HFFc6 (cell line): Measurements from ENCODE around the gene FAHD1. TPM values are rescaled to one million over a fixed set of nuclear protein-coding genes. Genes with fewer than 3 reads are reported as not detected.
"Not testable (repeated sequence)": the region's sequence is repeated elsewhere in the genome, so short reads cannot be mapped to it uniquely, and the experiment has no call there.

ENCODE experiments used
- DNase-seq: peaks from one replicate; pipeline ENCODE4 v3.0.0-alpha.2; 2018
- H3K27ac Mint-ChIP-seq: 2 replicates; pipeline ENCODE4 v1.8.0; 2020; ENCODE audit warnings: mild to moderate bottlenecking, mixed read lengths
- H3K27me3 Mint-ChIP-seq: 2 replicates; pipeline ENCODE4 v1.8.0; 2021; ENCODE audit warnings: mild to moderate bottlenecking, moderate library complexity, mixed read lengths; ENCODE audit not compliant: insufficient read depth
- H3K36me3 Mint-ChIP-seq: 2 replicates; pipeline ENCODE4 v1.8.0; 2021; ENCODE audit warnings: low read depth, mixed read lengths
- H3K4me1 Mint-ChIP-seq: 2 replicates; pipeline ENCODE4 v1.8.0; 2020; ENCODE audit warnings: low read depth, mixed read lengths
- H3K4me3 Mint-ChIP-seq: 2 replicates; pipeline ENCODE4 v1.8.0; 2020; ENCODE audit warnings: mild to moderate bottlenecking, moderate library complexity, mixed read lengths
- H3K9me3 Mint-ChIP-seq: 2 replicates; pipeline ENCODE4 v1.8.0; 2020; ENCODE audit warnings: mild to moderate bottlenecking, mixed read lengths
- CTCF ChIP-seq: fragments of 200-600 bp; sonication (generic); IDR thresholded peaks from 2 replicates; pipeline ENCODE4 v1.5.0; 2021; ENCODE audit warnings: antibody characterized with exemption, mild to moderate bottlenecking
- total RNA-seq, 6 experiments: library from RNA; stranded (reverse); fragmentation: NEBNext Ultra II Directional; extraction: Animal tissue kit (Norgen Biotek cat#: 25700); gene quantifications; 2 replicates in 1 of 6; 3 replicates in 5 of 6; pipeline ENCODE4 v1.2.3, GENCODE V29; 2021

Gene FAHD1
- total RNA-seq, 6 experiments from 2014 or later: 29.4 to 40.7 (median 31.2) TPM

DNA sequence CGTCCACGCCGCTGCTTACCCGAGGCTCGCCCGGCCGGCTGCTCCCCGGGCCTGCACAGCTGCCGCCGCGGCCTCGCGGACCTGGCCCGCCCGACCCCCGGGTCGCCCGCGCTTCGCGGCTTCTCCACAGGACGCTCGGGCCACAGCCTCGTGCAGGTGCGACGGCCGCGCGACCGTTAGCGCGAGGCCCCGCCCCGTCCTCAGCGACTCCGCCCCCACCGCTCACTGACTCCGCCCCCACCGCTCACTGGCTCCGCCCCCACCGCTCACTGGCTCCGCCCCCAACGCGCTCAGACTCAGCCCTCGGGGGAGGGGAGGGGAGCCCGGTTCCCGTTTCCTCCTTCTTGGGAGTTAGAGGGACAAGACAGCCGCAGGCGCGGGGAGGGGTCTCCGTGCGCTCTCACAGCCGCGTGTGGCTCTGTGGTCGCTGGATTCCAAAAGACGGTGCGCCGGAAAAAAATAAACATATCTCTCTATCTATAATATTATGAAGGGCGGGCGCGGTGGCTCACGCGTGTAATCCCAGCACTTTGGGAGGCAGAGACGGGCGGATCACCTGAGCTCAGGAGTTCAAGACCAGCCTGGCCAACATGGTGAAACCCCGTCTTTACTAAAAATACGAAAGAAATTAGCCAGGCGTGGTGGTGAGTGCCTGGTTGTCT, 45.1 kb downstream of the FAHD1 start, which contains the start of gene MEIOB:
Gene MEIOB, minus strand, starts transcription at position 191 of the 662 bp plus-strand sequence. CDS start 3,989 bp downstream, outside the sequence.
- H3K9me3 Mint-ChIP-seq: no peaks in the 10 kb centered on the region; the same call in 1 of the 2 replicates
- H3K27ac Mint-ChIP-seq: no peak within 1 kb of the TSS; the same call in 1 of the 2 replicates
- peaks cover 20% of the 10 kb centered on the region for H3K27me3 Mint-ChIP-seq
- peaks cover 12% of the 10 kb centered on the region for H3K4me1 Mint-ChIP-seq
- H3K36me3 Mint-ChIP-seq: no peaks in the 10 kb centered on the region
- no peak for TF ChIP-seq CTCF
- DNase-seq: no peak
- H3K4me3 Mint-ChIP-seq: no peak within 1 kb of the TSS

- H3K27me3 Mint-ChIP-seq: peaks cover 22% of the 10 kb centered on the region
- H3K4me1 Mint-ChIP-seq: peaks cover 12% of the 10 kb centered on the region
Observed at GRCh38 chr16:1874854-1875253, 47.8 kb downstream of the FAHD1 start.

GRCh38 chr16:1876066-1876465, 49.1 kb downstream of the FAHD1 start:
- peaks cover 22% of the 10 kb centered on the region for H3K27me3 Mint-ChIP-seq
- DNase-seq, H3K36me3 Mint-ChIP-seq, H3K27ac Mint-ChIP-seq, H3K4me1 Mint-ChIP-seq, H3K4me3 Mint-ChIP-seq, H3K9me3 Mint-ChIP-seq: not testable (repeated sequence)

More at GRCh38 chr16:1874854-1875253, 47.8 kb downstream of the FAHD1 start:
- no peak for TF ChIP-seq CTCF
- Mint-ChIP-seq H3K27ac (no peak overlapping the region), H3K36me3 (no peaks in the 10 kb centered on the region), H3K4me3 (no peak overlapping the region), H3K9me3 (no peaks in the 10 kb centered on the region; the same call in 1 of the 2 replicates)
- DNase-seq: no peak

- no peak for TF ChIP-seq CTCF
- no peaks in the 10 kb centered on the region; the same call in 1 of the 2 replicates for H3K9me3 Mint-ChIP-seq
- no peaks in the 10 kb centered on the region for H3K4me1 Mint-ChIP-seq
- no peak overlapping the region for H3K27ac Mint-ChIP-seq
- no peak overlapping the region for H3K4me3 Mint-ChIP-seq
- DNase-seq: no peak
- peaks cover 25% of the 10 kb centered on the region for H3K27me3 Mint-ChIP-seq
- no peaks in the 10 kb centered on the region for H3K36me3 Mint-ChIP-seq
Observed at GRCh38 chr16:1876468-1876867, 49.5 kb downstream of the FAHD1 start.

DNA sequence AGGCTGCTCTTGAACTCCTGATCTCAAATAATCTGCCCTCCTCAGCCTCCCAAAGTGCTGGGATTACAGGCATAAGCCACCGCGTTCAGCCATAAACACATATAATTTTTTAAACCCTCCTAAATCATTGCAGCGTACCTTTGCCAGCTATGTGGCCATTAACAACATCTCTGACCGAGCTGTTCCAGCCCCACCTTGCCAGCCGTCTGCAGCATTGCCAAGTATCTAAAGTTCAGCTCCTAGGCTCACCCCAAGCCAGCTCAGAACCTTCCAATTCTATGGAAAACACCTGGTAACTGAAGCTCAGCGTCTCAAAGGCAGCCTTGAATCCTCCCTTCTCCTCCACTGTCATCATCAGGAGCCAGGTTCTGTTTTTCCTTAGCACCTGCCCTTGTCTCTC, 50.1 kb downstream of the FAHD1 start:
- DNase-seq: no peak
- Mint-ChIP-seq H3K36me3 (no peaks in the 10 kb centered on the region), H3K9me3 (no peaks in the 10 kb centered on the region; the same call in 1 of the 2 replicates), H3K27ac (no peak overlapping the region), H3K27me3 (peaks cover 29% of the 10 kb centered on the region), H3K4me3 (no peak overlapping the region), H3K4me1 (no peaks in the 10 kb centered on the region)
- no peak for TF ChIP-seq CTCF

GRCh38 chr16:1877804-1878203, 50.8 kb downstream of the FAHD1 start:
- no peaks in the 10 kb centered on the region for H3K36me3 Mint-ChIP-seq
- no peak for DNase-seq
- H3K4me1 Mint-ChIP-seq: no peaks in the 10 kb centered on the region
- H3K9me3 Mint-ChIP-seq: no peaks in the 10 kb centered on the region
- H3K27me3 Mint-ChIP-seq: peaks cover 24% of the 10 kb centered on the region
- H3K27ac Mint-ChIP-seq: no peak overlapping the region
- no peak for TF ChIP-seq CTCF
- H3K4me3 Mint-ChIP-seq: no peak overlapping the region
